ENCODE data around the gene TCHHL1.
"Not testable (repeated sequence)": the region's sequence is repeated elsewhere in the genome, so short reads cannot be mapped to it uniquely, and the experiment has no call there.

The TCHHL1 gene

DNA sequence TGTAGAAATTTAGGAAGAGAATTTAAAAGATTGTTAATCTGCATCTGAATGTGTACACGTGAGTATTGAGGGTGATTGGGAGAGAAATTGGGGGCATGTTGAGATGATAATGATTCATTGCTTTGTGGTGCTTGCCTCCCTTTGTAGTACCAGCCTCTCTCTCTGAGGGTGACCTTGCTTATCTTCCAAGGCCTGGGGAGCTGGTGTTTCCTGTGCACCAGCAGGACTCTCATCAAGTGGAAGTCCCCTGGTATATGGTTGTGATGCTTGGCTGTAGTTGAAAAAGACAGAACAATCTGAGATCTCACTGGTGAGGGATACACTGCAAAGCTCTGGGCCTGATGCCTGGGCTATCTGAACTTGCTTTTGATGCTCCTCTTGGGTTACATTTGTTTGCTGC, 4.0 kb downstream of the TCHHL1 start:
- DNase-seq: no peak

DNA sequence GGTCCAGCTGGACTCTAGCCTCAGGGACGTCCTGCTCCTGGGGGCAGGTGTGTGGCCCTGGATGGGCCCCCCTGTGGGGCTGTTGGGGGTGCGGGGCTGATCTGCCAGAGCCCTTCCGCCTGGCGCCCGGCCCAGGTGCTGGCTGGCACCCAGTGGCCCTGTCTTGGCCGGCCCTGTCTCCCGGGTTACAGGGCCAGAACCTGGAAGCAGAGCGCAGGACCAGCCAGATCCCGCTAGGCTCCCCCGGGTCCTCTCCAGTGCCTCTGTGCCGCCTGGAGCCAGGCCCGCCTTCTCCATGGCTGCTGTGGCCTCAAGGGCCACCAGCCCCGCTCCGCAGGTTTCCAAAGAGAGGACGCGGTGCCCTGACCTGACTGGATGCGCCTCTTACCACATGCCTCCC, 7.8 kb downstream of the TCHHL1 start:
- DNase-seq: not testable (repeated sequence)

- not testable (repeated sequence) for DNase-seq
Measured at GRCh38 chr1:152080494-152080893, 8.4 kb downstream of the TCHHL1 start.

- no peak for DNase-seq
Measured at GRCh38 chr1:152078831-152079441, 9.9 kb downstream of the TCHHL1 start.

DNA sequence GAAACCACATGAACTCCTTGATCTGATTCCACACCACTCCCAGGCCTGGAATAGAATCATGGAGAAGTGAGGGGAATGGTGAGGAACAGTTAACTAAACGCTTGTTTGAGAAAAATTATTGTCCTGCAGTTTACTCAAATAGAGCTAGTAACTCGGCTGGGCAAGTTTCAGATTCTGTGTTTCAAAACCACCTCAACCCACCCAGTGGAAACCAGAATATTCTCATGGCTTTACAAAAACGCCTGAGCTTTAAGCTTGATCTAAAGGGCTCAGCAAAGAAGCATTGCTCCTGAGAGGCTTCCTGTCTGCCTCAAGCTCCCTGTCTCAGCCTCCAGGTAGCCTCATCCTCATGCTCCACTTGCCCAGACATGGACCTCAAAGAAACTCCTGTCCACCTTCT, 16.6 kb downstream of the TCHHL1 start:
- no peak for DNase-seq

- DNase-seq: no peak
Measured at GRCh38 chr1:152071123-152071522, 17.7 kb downstream of the TCHHL1 start.

- no peak for DNase-seq
Measured at GRCh38 chr1:152067929-152068328, 20.9 kb downstream of the TCHHL1 start.

GRCh38 chr1:152067150-152067549, 21.7 kb downstream of the TCHHL1 start:
- no peak for DNase-seq

DNA sequence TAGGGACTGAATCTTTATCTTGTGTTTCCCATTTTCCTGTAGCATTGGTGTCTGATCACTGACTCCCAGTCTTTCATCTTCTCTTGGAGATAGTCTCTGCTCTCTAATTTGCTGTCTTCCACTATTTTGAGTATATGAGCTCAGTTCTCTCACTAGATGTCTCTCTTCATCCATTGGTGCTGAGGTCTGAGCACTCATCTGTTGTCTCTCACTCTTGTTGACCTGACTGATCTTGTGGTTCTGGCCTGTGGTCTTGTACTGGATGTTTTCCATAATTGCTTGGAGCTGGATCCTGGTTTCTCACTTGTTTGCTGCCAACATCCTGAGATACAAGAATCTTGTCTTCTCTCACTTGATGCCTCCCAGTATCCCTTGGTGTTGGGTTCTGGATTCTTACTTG, 26.9 kb downstream of the TCHHL1 start:
- DNase-seq: no peak

- DNase-seq: no peak
Measured at GRCh38 chr1:152053375-152053774, 35.5 kb downstream of the TCHHL1 start.

DNA sequence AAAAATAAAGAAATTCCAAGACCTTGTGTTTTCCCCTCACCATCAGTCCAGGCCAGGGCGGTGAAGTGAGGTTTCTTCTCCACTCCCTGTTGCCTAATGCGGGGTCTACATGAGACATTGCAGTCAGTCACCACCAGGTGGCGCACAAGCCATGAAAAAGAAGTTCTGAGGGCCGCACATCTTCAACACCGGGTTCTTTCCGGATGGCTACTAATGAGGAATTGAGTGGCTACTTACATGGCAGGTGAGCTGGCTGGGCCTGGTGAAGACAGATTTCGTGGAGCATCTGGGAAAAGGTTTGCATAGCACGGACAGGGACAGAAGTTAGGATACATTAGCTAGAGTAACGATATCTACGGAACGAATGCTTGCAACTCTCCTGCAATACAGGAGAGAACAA, 36.3 kb downstream of the TCHHL1 start:
- peak; percentile 75 for DNase-seq

DNA sequence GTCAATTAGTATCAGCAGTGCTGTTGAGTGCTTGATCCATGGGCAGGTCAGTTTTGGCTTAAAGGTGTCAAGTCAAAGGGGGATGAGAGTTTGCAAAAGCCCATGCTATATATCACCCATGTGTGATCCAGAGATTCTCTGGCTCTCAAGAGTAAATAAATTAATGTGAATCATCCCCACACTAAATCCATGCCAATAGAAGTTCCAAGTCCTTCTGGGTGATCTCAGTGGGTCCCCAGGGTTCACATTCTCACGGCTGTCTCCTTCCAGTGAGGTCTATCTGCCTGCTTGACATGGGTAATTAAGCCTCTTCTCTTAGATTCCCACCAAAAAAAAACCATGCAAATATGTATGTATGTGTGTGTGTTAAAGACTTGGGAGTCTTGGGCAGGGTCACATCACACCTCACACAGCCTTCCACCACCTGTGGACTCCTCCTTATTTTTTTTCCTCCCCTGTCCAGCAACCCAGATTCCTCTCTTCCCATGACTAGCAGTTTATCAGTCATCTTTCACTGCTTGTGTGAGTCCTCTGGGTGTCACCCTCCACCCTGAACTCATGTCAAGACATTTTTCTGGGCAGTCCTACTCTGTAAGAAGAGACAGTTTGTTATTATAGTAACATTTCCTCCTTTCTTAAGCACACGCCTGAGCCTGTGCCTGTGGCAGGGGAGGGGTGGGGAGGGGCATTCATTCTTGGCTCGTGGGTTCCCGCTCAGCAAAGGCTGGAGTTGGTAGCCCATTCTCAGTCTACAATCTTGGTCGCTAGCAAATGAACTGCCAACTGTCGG, 37.8 kb downstream of the TCHHL1 start:
- no peak for DNase-seq

DNA sequence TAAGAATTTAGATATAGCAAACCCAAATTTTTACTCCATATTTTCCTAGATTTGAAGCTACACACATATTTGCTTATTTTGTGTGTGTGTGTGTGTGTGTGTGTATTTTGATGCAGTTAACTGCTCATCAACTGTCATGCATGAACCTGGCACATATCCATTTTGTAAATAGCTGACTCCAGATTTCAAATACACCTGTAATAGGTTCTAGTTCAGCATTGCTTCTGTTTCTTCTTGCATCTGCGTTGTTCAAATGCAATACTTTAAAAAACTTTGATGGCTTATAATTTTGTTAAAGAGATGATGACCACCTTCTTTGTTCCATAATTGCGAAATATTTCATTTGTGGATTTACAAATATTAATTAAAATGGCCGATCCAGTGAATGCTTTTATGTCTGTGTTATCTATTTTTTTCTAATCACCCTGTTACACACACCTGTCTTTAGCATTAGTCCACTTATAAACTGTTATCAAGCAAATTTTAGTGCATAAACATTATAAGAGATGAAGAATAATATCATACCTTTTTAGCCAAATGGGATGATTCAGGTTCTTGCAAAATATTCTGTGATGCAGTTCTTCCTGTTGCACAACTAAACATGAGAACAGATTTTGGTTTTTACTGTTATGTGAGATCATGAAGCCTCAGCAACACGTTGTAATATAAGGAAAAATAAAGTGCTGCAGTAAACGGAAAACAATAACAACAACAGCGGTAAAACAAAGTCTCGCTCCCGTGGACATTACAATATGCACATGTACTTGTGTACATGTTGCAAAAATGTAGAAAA, 39.4 kb downstream of the TCHHL1 start:
- no peak for DNase-seq

- DNase-seq: peak; percentile 8
Measured at GRCh38 chr1:152048416-152049009, 40.4 kb downstream of the TCHHL1 start.

- DNase-seq: peak; percentile 60
Measured at GRCh38 chr1:152047730-152048415, 41.0 kb downstream of the TCHHL1 start.

DNA sequence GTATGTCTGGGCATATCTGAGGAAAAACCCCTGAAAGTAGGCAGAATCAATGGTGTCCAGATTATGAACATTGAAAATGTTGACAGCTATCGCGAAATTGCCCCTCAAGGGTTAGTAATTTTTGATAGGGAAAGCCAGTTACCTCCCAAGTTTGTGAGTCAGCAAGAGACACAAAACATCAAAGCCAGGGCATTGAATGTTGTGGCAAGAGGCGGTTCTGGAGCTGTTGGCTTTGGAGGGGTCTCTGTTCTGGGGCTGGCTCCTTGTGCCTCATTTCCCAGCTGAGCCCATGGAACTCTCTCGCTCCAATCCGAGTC, 41.5 kb downstream of the TCHHL1 start:
- no peak for DNase-seq

GRCh38 chr1:152044386-152044785, 44.5 kb downstream of the TCHHL1 start:
- DNase-seq: no peak

DNA sequence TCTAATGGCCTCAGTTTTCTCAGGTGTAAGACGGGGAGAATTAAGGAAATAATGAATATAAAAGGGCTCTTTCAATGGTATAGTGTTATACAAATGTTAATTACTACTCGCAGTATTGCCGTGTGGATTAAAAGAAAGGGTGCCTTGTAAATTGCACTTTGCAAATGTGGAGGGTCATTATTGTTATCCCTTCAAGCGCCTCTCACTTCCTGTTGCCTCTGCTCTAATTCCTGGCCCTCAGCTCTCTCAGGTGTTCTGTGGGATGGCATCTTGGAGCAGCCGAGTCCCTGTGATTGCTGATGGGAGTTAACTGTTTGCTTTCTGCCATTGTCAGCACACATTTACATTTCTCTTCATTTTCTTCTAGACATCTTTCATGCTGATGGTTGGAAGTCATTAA, 45.0 kb downstream of the TCHHL1 start:
- no peak for DNase-seq

- no peak for DNase-seq
Measured at GRCh38 chr1:152042030-152042429, 46.8 kb downstream of the TCHHL1 start.

GRCh38 chr1:152039886-152040285, 49.0 kb downstream of the TCHHL1 start:
- DNase-seq: no peak

DNA sequence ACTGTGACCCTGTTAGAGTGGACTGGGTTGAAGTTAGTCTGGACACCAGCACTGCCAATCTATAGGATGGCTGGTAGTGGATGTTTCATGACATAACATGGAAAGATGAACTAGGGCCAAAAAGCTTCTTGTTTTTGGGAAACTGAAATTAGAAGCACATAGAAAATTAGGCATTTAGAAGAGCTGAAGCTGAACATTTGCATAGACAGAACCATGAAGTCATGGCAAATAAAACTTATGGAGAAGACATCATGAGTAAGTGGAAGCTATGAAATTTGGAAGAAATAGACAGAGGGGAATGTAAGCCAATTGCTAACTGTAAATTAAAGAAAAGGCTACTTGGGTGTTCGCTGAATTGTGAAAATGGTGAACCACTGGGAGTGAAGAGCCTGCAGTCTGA, 49.4 kb downstream of the TCHHL1 start:
- no peak for DNase-seq

GRCh38 chr1:152038871-152039270, 50.0 kb downstream of the TCHHL1 start:
- DNase-seq: no peak

All from effector CD8-positive, alpha-beta T cell (primary cell).